Renal pelvis (tissue), 4 donors: ENCODE data around the gene MIEF1. TPM values are rescaled to one million over a fixed set of nuclear protein-coding genes. Genes with fewer than 3 reads are reported as not detected.
"Not testable (repeated sequence)": the region's sequence is repeated elsewhere in the genome, so short reads cannot be mapped to it uniquely, and the experiment has no call there.

Experiments
- DNase-seq: peaks from one replicate; pipeline ENCODE4 v3.0.0-alpha.2; 2013
- polyA plus RNA-seq, 3 donors: library from polyadenylated mRNA; unstranded; fragments of 120-200 nt; gene quantifications; one replicate each; pipeline ENCODE4 v1.2.1, GENCODE V29; 2013; ENCODE audit not compliant: insufficient read length in 3 of 3

Gene MIEF1
- polyA plus RNA-seq, 3 donors: 34.9 to 39.5 (median 36.7) TPM

GRCh38 chr22:39510529-39511149, 8.5 kb downstream of the MIEF1 start:
- no peak for DNase-seq

- DNase-seq: no peak
Measured at GRCh38 chr22:39511226-39511625, 9.1 kb downstream of the MIEF1 start.

GRCh38 chr22:39512026-39512425, 9.9 kb downstream of the MIEF1 start:
- DNase-seq: no peak

- DNase-seq: no peak
Measured at GRCh38 chr22:39513791-39514190, 11.7 kb downstream of the MIEF1 start.

- DNase-seq: no peak
Measured at GRCh38 chr22:39514373-39514973, 12.4 kb downstream of the MIEF1 start.

GRCh38 chr22:39515266-39516050, 13.4 kb downstream of the MIEF1 start:
- no peak for DNase-seq

- DNase-seq: no peak
Measured at GRCh38 chr22:39517470-39517869, 15.4 kb downstream of the MIEF1 start.

- DNase-seq: no peak
Measured at GRCh38 chr22:39518144-39518786, 16.2 kb downstream of the MIEF1 start.

- peak; percentile 66 for DNase-seq
Measured at GRCh38 chr22:39518996-39519680, 17.0 kb downstream of the MIEF1 start.

GRCh38 chr22:39519681-39520225, 17.7 kb downstream of the MIEF1 start:
- DNase-seq: peak; percentile 99

GRCh38 chr22:39520226-39521105, 18.4 kb downstream of the MIEF1 start, which contains the start of gene ATF4:
ATF4 (plus strand) TSS chr22:39520562; CDS start chr22:39521446, 884 bp downstream.
- DNase-seq: peak; percentile 74

- DNase-seq: not testable (repeated sequence)
Measured at GRCh38 chr22:39521106-39521885, 19.2 kb downstream of the MIEF1 start.

GRCh38 chr22:39522091-39522490, 20.0 kb downstream of the MIEF1 start:
- DNase-seq: not testable (repeated sequence)

GRCh38 chr22:39522567-39523300, 20.6 kb downstream of the MIEF1 start:
- no peak for DNase-seq

GRCh38 chr22:39524089-39524752, 22.1 kb downstream of the MIEF1 start:
- DNase-seq: no peak

- DNase-seq: no peak
Measured at GRCh38 chr22:39524753-39525657, 22.9 kb downstream of the MIEF1 start.

- DNase-seq: no peak
Measured at GRCh38 chr22:39525658-39525975, 23.5 kb downstream of the MIEF1 start.
